Prostate gland (tissue), 2 donors: Measurements from ENCODE around the gene SHISA6. TPM values are rescaled to one million over a fixed set of nuclear protein-coding genes. Genes with fewer than 3 reads are reported as not detected.

Experiments
- DNase-seq: peaks from one replicate; pipeline ENCODE4 v3.0.0-alpha.2; 2019; ENCODE audit warnings: low spot score
- H3K27ac ChIP-seq, 2 donors: fragments of 200-600 bp; sonication (generic); 2 replicates each; pipeline ENCODE4 v1.5.1; 2017 to 2019
- H3K27me3 ChIP-seq: fragments of 200-600 bp; sonication (generic); replicated peaks from 2 replicates; pipeline ENCODE4 v1.5.1; 2019; ENCODE audit not compliant: insufficient read depth
- H3K36me3 ChIP-seq, 2 donors: fragments of 200-600 bp; sonication (generic); 1 replicate in 1 of 2; 2 replicates in 1 of 2; pipeline versions ENCODE4 v1.5.1 to v1.8.1; 2017 to 2019
- H3K4me1 ChIP-seq: fragments of 200-600 bp; sonication (generic); replicated peaks from 2 replicates; pipeline ENCODE4 v1.5.1; 2019
- H3K4me3 ChIP-seq, 2 donors: fragments of 200-600 bp; sonication (generic); 2 replicates each; pipeline ENCODE4 v1.5.1; 2017 to 2019
- H3K9me3 ChIP-seq: fragments of 200-600 bp; sonication (generic); 2 replicates; pipeline ENCODE4 v1.5.1; 2017
- CTCF ChIP-seq, 4 experiments: fragments of 200-600 bp in 2 of 4; fragments of 450-650 bp in 2 of 4; sonication (generic) in 2 of 4; IDR thresholded peaks; 1 replicate in 3 of 4; 2 replicates in 1 of 4; pipeline ENCODE4 v1.5.1; 2016 to 2019; ENCODE audit warnings: antibody characterized with exemption in 4 of 4, mild to moderate bottlenecking in 2 of 4, moderate library complexity in 2 of 4
- POLR2A ChIP-seq: fragments of 450-650 bp; IDR thresholded peaks from one replicate; pipeline ENCODE4 v1.6.1; 2016; ENCODE audit warnings: antibody characterized with exemption, mild to moderate bottlenecking
- POLR2AphosphoS5 ChIP-seq: sonication (generic); formaldehyde crosslinking; IDR thresholded peaks from one replicate; pipeline ENCODE4 v1.6.1; 2017; ENCODE audit warnings: antibody characterized with exemption
- WGBS: methylation state at CpG from one replicate; pipeline ENCODE4 v1.1.5; 2018; 5-methylcytosine and 5-hydroxymethylcytosine counted together
- intact Hi-C: fragments of 100-400 bp; cut with DNase I; formaldehyde crosslinking; loops from one replicate; pipeline ENCODE4 v1.14.2; 2022
- total RNA-seq, 2 donors: library from RNA; depleted of rRNA; stranded (reverse); fragments of >200 nt; gene quantifications; one replicate each; pipeline ENCODE4 v1.1.0, GENCODE V29; 2016

Gene SHISA6
- total RNA-seq, 2 donors from 2014 or later, result 9.0 to 10.6 TPM

- no peaks in the 10 kb centered on the region for H3K27me3 ChIP-seq
- no peaks in the 10 kb centered on the region for H3K9me3 ChIP-seq
- no peak overlapping the region for H3K27ac ChIP-seq
- DNase-seq, result no peak
- intact Hi-C loops, result no loop called here
- TF ChIP-seq CTCF (IDR thresholded peaks at IDR 0.05) (no peak), POLR2AphosphoS5 (no peak), POLR2A (no peak)
- H3K36me3 ChIP-seq, result no peaks in the 10 kb centered on the region
- no peak overlapping the region for H3K4me3 ChIP-seq
- no peaks in the 10 kb centered on the region for H3K4me1 ChIP-seq
- 95% methylated on average over 5 of the region's 5 CpGs for WGBS
Observed at GRCh38 chr17:11582217-11582616, 341.2 kb downstream of the SHISA6 start.

DNA sequence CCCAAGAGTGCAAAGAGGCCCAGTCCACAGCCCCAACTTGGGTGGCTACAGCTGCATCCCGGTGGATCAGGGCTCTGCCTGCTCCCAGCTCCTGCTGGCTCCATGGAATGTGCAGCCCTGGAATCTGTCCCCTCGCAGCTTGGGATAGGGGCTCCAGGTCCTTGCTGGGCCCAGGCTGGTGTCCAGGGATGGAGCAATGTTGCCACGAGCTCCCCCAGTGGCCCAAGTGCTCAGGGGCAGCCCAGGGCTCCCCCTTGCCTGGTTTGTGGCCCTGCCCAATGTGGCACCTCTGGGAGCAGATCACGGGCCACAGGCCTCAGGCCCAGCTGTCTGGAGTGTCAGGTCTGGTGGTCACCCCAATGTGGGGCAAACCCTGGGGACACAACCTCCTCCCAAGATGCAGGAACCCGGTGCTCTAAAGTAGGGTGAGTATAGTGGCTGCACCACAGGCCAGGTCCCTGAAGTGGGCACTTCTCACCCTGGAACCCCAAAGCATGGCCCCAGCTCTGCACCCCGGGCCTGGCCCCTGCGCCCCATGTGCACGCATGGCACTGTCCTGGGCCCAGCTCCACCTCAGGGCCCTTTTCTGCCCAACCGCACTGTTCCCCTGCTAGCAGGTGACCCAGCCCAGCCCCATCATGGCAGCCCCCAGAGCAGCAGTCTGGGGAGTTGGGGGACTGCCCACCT lies 342.4 kb downstream of the SHISA6 start:
- H3K27me3 ChIP-seq, result no peaks in the 10 kb centered on the region
- no peaks in the 10 kb centered on the region for H3K9me3 ChIP-seq
- no peak overlapping the region for H3K4me3 ChIP-seq
- TF ChIP-seq POLR2A, result no peak
- no peak for TF ChIP-seq POLR2AphosphoS5
- no peak for TF ChIP-seq CTCF (IDR thresholded peaks at IDR 0.05)
- no peak overlapping the region for H3K27ac ChIP-seq
- H3K36me3 ChIP-seq, result no peaks in the 10 kb centered on the region
- intact Hi-C loops, result no loop called here
- DNase-seq, result no peak
- WGBS, result 79% methylated on average over 8 of the region's 9 CpGs
- H3K4me1 ChIP-seq, result no peaks in the 10 kb centered on the region

DNA sequence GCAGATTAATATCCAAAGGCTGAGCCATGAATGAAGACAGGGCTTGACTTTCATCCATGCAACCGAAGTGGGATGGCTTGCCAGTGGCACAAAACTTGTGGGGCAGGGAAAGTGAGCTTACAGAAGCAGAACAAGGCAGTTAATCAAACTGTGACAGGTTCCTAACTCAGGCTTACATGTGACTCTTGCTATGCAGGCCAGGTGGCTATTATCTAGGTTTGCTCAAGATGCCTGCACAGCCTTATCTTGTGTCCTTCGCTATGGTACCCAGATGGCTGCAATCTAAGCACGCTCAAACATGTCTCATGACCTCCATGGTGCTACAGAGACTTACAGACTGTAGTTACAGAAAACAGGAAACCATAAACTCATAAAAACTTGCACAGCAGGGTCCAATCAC lies 348.7 kb downstream of the SHISA6 start:
- no peaks in the 10 kb centered on the region for H3K4me1 ChIP-seq
- no peak overlapping the region for H3K27ac ChIP-seq
- H3K27me3 ChIP-seq, result no peaks in the 10 kb centered on the region
- H3K36me3 ChIP-seq, result no peaks in the 10 kb centered on the region
- 44% methylated on average over 3 of the region's 3 CpGs for WGBS
- H3K9me3 ChIP-seq, result no peaks in the 10 kb centered on the region
- H3K4me3 ChIP-seq, result no peak overlapping the region
- TF ChIP-seq POLR2AphosphoS5, result no peak
- TF ChIP-seq CTCF (IDR thresholded peaks at IDR 0.05), result no peak
- no peak for TF ChIP-seq POLR2A
- intact Hi-C loops, result no loop called here
- DNase-seq, result no peak

DNA sequence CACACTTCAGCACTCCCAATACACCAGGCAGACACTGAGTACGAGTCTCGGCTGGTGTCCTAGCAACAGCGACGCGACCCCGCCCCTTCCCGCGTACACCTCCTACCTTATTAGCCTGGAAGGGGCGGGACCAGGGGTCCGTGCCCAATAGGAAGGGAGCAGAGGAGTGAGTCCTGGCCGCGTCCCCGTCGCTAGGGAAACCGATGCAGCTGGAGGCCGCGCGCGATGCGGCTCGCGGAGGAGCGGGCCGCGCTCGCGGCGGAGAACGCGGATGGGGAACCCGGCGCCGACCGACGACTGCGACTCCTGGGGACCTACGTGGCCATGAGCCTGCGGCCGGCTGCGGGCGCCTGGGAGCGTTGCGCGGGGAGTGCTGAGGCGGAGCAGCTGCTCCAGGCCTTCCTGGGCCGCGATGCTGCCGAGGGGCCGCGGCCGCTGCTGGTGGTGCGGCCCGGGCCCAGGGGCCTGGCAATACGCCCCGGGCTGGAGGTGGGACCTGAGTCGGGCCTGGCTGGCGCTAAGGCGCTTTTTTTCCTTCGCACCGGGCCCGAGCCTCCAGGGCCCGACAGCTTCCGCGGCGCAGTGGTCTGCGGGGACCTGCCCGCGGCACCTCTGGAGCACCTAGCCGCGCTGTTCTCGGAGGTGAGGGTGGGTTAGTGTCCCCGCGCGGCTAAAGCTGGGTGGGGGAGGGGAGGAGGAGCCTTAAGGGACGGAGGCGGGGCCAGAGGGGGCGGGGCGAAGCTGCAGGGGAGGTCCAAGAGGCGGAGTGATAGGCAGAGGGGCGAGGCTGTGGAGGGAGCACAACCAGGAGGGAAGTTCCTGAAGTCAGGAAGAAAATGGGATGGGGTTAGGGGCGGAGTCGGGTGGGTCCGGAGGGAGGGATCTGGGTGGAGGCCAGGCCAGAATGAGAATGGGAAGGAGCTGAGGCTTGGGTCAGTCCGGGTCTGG lies 357.5 kb downstream of the SHISA6 start, which contains the start of gene DNAH9:
Gene DNAH9 (plus strand): TSS at position 197 of the 948 bp plus-strand sequence. CDS start 29 bp downstream, at position 226.
- H3K27ac ChIP-seq, result peak within 1 kb of the TSS; percentile 80 to 81
- TF ChIP-seq POLR2A (peak; percentile 50), CTCF (IDR thresholded peaks at IDR 0.05) (no peak), POLR2AphosphoS5 (peak; percentile 90)
- no peaks in the 10 kb centered on the region for H3K9me3 ChIP-seq
- WGBS, result 1% methylated on average over 26 of the region's 84 CpGs
- H3K36me3 ChIP-seq, result no peaks in the 10 kb centered on the region
- H3K4me3 ChIP-seq, result peak within 1 kb of the TSS; percentile 70 to 76
- peak; percentile 98 for DNase-seq
- intact Hi-C loops, result no loop called here
- no peaks in the 10 kb centered on the region for H3K4me1 ChIP-seq
- H3K27me3 ChIP-seq, result no peaks in the 10 kb centered on the region
